Measurements from ENCODE around the gene HELZ2.

GRCh38 chr20:63566395-63567135 lies 7.5 kb downstream of the HELZ2 start:
- peak; percentile 44; the same call in 1 of the 2 replicates for TF ChIP-seq CTCF (conservative IDR thresholded peaks at IDR 0.05; ENCODE audit: low read length)
- no peak for TF ChIP-seq EZH2phosphoT487 (IDR thresholded peaks at IDR 0.05; ENCODE audit: borderline replicate concordance, low read depth, low read length)
